ENCODE results near the gene HBZ. TPM values are rescaled to one million over a fixed set of nuclear protein-coding genes. Genes with fewer than 3 reads are reported as not detected.
A peak's percentile ranks its signal among the peaks of the same experiment; 100 is the strongest.

HBZ gene
- total and polyA plus RNA-seq, 9 of the 15 experiments (the other 6 are each of a cell fraction or from before 2014, with no cell fraction given), result 58.0 to 610 (median 113) TPM

DNA sequence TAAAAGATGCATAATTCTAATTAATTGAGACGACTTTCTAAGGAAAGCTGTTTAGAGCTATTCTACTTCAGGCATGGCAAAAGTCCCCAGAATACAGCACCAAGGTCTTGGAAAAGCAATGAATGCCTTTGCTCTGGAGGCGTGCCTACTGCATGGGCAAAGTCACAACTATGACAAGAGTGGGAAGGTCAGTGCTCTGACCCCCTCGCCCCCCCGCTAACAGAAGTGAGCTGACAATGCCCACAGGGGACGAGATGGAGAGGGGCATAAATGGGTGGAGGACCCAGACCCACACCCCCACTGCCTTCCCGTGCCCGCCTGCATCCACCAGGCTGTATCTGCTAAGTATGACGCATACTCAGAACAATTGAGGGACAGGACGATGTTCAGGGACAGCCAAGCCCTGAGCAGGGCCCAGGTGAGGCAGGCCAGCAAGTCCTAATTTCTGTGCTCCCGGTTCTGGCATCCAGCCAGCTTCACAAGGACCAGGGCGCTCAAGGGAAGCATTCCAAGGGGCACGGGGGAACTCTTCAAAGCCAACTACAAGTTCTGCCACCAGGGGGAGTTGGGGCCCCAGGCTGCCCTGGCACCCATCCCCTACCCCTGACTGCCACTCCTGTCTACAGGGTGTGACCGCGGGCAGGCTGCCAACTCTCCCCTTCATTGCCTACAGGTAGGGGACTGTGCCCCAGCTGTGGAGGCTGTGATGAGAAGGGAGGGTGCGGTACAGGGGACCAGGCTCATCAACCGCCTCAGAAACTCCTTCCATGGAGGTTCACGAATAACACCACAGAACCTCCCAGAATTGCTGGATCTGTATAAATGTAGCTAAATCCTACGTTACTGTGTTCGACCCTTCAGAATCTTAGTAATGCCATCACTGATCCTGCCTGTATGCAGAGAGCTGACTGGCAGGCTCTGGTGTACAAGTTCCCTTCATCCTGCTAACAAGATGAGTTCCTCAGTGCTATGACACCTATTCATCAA, 34.8 kb upstream of the HBZ start (continued):
- TF ChIP-seq, protein P1, sequence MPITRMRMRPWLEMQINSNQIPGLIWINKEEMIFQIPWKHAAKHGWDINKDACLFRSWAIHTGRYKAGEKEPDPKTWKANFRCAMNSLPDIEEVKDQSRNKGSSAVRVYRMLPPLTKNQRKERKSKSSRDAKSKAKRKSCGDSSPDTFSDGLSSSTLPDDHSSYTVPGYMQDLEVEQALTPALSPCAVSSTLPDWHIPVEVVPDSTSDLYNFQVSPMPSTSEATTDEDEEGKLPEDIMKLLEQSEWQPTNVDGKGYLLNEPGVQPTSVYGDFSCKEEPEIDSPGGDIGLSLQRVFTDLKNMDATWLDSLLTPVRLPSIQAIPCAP (CRISPR knock-in tag; IDR thresholded peaks at IDR 0.05; ENCODE audit: borderline replicate concordance), result no peak
- TF ChIP-seq HMG20B (CRISPR knock-in tag; IDR thresholded peaks at IDR 0.05) (no peak), PHB (CRISPR knock-in tag; IDR thresholded peaks at IDR 0.05) (no peak)

GRCh38 chr16:118857-119256, 33.6 kb upstream of the HBZ start:
- Histone ChIP-seq H3K4me1 (replicated peaks in 1 of 2; ENCODE audit: control insufficient read depth in 2 of 2, insufficient read depth in 2 of 2, low read length in 2 of 2) (peaks cover 59 to 65% of the 10 kb centered on the region in 2 experiments), H2AFZ (ENCODE audit: low read depth, low read length) (no peak overlapping the region), H3K9me3 (replicated peaks; ENCODE audit: control insufficient read depth, insufficient read depth, low read depth, low read length) (no peaks in the 10 kb centered on the region), H3K9ac (ENCODE audit: insufficient read depth in 1 of 2, low read depth in 2 of 2, low read length in 2 of 2) (peak overlapping the region; percentile 40 to 73), H3K4me2 (ENCODE audit: insufficient read depth, low read length) (no peak overlapping the region; the same call in 1 of the 2 replicates), H3K79me2 (ENCODE audit: control insufficient read depth, insufficient read depth, low read length) (peaks cover 37% of the 10 kb centered on the region), H3K4me3 (no peak overlapping the region), H3K27ac (ENCODE audit: extremely low read depth, low read depth, low read length) (peak overlapping the region; percentile 71; the same call in 2 of the 3 replicates), H3K27me3 (ENCODE audit: control insufficient read depth in 2 of 2, insufficient read depth in 2 of 2, low read length in 2 of 2) (no peaks in the 10 kb centered on the region), H4K20me1 (replicated peaks; ENCODE audit: control insufficient read depth, insufficient read depth, low read length) (no peaks in the 10 kb centered on the region), H3K9me1 (ENCODE audit: control insufficient read depth, insufficient read depth, low read length) (no peaks in the 10 kb centered on the region), H3K36me3 (ENCODE audit: control insufficient read depth, insufficient read depth, low read length) (peaks cover 66% of the 10 kb centered on the region)
- ChIA-PET POLR2A (interaction anchor here (0.8 kb wide), 1 partner anchor 12 kb away, joined by 5 read pairs; no protein-coding TSS in a partner anchor), CTCF (ENCODE audit: low intra/inter-chr PET ratio) (no interaction called here)
- in situ Hi-C loops (cut with MboI) (no loop called here), intact Hi-C loops (cut with micrococcal nuclease) (no loop called here)
- ATAC-seq (no peak), DNase-seq (ENCODE audit: extremely low read depth in 1 of 4, low spot score in 3 of 4) (no peak), FAIRE-seq (no peak)
- WGBS (ENCODE audit: insufficient coverage, low coverage, missing lambda C conversion rate), result 97% methylated on average over 2 of the region's 2 CpGs
- BruUV-seq (replicated peaks), result no TSS peak
- TF ChIP-seq KLF13 (tag; IDR thresholded peaks at IDR 0.05; ENCODE audit: borderline replicate concordance, low read depth) (no peak), STAT5A (IDR thresholded peaks at IDR 0.05; ENCODE audit: borderline replicate concordance, low read length) (no peak), ZNF695 (CRISPR knock-in tag; IDR thresholded peaks at IDR 0.05) (no peak), BCL6 (CRISPR knock-in tag; IDR thresholded peaks at IDR 0.05) (no peak), HEY1 (CRISPR knock-in tag; IDR thresholded peaks at IDR 0.05; ENCODE audit: borderline replicate concordance) (no peak), PYGO2 (tag; IDR thresholded peaks at IDR 0.05) (no peak), ZNF165 (CRISPR knock-in tag; IDR thresholded peaks at IDR 0.05; ENCODE audit: borderline replicate concordance) (no peak)
- TF ChIP-seq, protein P2, sequence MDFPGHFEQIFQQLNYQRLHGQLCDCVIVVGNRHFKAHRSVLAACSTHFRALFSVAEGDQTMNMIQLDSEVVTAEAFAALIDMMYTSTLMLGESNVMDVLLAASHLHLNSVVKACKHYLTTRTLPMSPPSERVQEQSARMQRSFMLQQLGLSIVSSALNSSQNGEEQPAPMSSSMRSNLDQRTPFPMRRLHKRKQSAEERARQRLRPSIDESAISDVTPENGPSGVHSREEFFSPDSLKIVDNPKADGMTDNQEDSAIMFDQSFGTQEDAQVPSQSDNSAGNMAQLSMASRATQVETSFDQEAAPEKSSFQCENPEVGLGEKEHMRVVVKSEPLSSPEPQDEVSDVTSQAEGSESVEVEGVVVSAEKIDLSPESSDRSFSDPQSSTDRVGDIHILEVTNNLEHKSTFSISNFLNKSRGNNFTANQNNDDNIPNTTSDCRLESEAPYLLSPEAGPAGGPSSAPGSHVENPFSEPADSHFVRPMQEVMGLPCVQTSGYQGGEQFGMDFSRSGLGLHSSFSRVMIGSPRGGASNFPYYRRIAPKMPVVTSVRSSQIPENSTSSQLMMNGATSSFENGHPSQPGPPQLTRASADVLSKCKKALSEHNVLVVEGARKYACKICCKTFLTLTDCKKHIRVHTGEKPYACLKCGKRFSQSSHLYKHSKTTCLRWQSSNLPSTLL (IDR thresholded peaks at IDR 0.05), result no peak
- TF ChIP-seq, protein P3, sequence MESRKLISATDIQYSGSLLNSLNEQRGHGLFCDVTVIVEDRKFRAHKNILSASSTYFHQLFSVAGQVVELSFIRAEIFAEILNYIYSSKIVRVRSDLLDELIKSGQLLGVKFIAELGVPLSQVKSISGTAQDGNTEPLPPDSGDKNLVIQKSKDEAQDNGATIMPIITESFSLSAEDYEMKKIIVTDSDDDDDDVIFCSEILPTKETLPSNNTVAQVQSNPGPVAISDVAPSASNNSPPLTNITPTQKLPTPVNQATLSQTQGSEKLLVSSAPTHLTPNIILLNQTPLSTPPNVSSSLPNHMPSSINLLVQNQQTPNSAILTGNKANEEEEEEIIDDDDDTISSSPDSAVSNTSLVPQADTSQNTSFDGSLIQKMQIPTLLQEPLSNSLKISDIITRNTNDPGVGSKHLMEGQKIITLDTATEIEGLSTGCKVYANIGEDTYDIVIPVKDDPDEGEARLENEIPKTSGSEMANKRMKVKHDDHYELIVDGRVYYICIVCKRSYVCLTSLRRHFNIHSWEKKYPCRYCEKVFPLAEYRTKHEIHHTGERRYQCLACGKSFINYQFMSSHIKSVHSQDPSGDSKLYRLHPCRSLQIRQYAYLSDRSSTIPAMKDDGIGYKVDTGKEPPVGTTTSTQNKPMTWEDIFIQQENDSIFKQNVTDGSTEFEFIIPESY (CRISPR knock-in tag; IDR thresholded peaks at IDR 0.05), result no peak
